Activated naive CD4-positive, alpha-beta T cell treated with anti-CD3 and anti-CD28 coated beads for 36 hours (primary cell): ENCODE data around the gene HMOX2. TPM values are rescaled to one million over a fixed set of nuclear protein-coding genes. Genes with fewer than 3 reads are reported as not detected.
A peak's percentile ranks its signal among the peaks of the same experiment; 100 is the strongest.

Source experiments
- CTCF ChIA-PET: fragments of 350-600 bp; sonication (Branson Sonifier 250); formaldehyde crosslinking; loops from one replicate; lab custom pipeline; 2021; ENCODE audit warnings: antibody characterized with exemption; lab: Charles Lee
- DNase-seq: peaks from one replicate; pipeline ENCODE4 v3.0.0-alpha.2; 2020
- H3K27ac Mint-ChIP-seq: one replicate; pipeline ENCODE4 v1.8.0; 2021; ENCODE audit warnings: mild to moderate bottlenecking, mixed read lengths
- H3K27me3 Mint-ChIP-seq: one replicate; pipeline ENCODE4 v1.8.0; 2021; ENCODE audit warnings: low read depth, mixed read lengths
- H3K36me3 Mint-ChIP-seq: one replicate; pipeline ENCODE4 v1.8.0; 2021; ENCODE audit warnings: low read depth, mixed read lengths
- H3K4me1 Mint-ChIP-seq: one replicate; pipeline ENCODE4 v1.8.0; 2021; ENCODE audit warnings: low read depth, mixed read lengths
- H3K4me3 Mint-ChIP-seq: one replicate; pipeline ENCODE4 v1.8.0; 2021; ENCODE audit warnings: mild to moderate bottlenecking, moderate library complexity, mixed read lengths
- H3K9me3 Mint-ChIP-seq: one replicate; pipeline ENCODE4 v1.8.0; 2021; ENCODE audit warnings: mixed read lengths
- intact Hi-C: fragments of 100-400 bp; cut with micrococcal nuclease; formaldehyde crosslinking; loops from one replicate; pipeline ENCODE4 v1.15.1; 2023
- total RNA-seq, 2 experiments: library from RNA; stranded (reverse); gene quantifications; one replicate each; pipeline ENCODE4 v1.2.3, GENCODE V29; 2021

The HMOX2 gene
- total RNA-seq, 2 experiments from 2014 or later, result 46.8 to 49.3 TPM

DNA sequence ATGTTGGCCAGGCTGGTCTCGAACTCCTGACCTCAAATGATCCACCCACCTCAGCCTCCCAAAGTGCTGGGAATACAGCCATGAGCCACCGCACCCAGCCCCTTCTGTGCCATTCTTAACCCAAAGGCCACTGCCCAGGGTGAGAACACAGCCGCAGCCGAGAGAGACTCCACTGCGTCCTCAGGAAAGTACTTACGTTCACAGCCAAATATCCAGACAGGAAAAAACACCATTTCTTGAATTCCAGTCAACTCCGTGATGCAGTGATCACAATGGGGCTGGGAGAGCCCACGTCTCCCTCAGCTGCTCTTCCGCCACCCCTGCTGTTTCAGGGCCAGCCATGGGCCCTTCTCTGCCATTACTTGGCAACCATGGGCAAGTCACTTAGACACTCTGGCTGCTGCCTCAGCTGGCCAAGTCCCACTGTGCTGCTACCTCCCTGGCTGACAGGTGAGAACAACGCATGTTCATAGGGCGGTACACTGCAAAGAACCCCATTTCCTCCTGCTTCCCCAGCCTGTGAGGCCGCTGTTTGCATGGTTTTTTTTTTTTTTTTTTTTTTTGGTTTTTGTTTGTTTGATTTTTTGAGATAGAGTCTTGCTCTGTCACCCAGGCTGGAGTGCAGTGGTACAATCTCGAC lies 58.1 kb downstream of the HMOX2 start:
- Mint-ChIP-seq H3K4me3 (no peak overlapping the region), H3K9me3 (no peaks in the 10 kb centered on the region), H3K27ac (no peak overlapping the region), H3K27me3 (no peaks in the 10 kb centered on the region), H3K4me1 (peaks cover 60% of the 10 kb centered on the region), H3K36me3 (peaks cover 9% of the 10 kb centered on the region)
- intact Hi-C loops, result loop anchor here (10.0 kb wide), 1 partner anchor 561 kb away; the partner anchor contains the start of gene EEF2KMT
- DNase-seq, result peak; percentile 16
- CTCF ChIA-PET, result interaction anchor here (0.7 kb wide), 1 partner anchor 57 kb away, joined by 4 read pairs; no protein-coding TSS in a partner anchor

DNA sequence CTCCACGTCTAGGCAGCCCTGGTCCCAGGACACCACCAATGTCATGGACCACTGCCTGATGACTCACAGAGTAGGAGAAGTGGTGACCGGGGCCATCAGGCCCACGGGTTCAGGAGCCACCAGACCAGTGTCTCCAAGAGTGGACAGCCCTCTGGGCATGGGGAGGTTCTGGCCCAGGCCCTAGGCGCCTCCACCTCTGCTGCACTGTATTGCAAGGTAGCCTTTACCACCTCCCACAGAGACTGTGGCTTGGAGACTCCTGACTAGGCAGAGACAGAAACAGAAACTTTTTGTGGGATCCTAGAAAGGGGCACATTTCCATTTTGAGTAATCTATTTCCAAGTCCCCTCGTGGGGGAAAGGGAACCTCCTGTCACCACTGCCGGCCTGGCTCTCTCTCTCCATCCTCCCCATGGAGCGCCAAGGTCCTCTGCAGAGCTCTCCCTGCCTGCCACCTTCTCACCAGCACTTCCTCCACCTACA lies 59.5 kb downstream of the HMOX2 start:
- no peaks in the 10 kb centered on the region for H3K27me3 Mint-ChIP-seq
- intact Hi-C loops, result loop anchor here (5.0 to 10.0 kb wide), 3 partner anchors 123 to 559 kb away; partner anchors contain the start of genes EEF2KMT and PAM16
- H3K27ac Mint-ChIP-seq, result no peak overlapping the region
- DNase-seq, result peak; percentile 34
- CTCF ChIA-PET, result interaction anchor here (1.1 to 1.3 kb wide), 4 partner anchors 28 to 58 kb away, joined by 3 to 10 read pairs (median 5); no protein-coding TSS in a partner anchor
- H3K9me3 Mint-ChIP-seq, result peaks cover 6% of the 10 kb centered on the region
- H3K36me3 Mint-ChIP-seq, result peaks cover 9% of the 10 kb centered on the region
- H3K4me1 Mint-ChIP-seq, result peaks cover 47% of the 10 kb centered on the region
- H3K4me3 Mint-ChIP-seq, result no peak overlapping the region

DNA sequence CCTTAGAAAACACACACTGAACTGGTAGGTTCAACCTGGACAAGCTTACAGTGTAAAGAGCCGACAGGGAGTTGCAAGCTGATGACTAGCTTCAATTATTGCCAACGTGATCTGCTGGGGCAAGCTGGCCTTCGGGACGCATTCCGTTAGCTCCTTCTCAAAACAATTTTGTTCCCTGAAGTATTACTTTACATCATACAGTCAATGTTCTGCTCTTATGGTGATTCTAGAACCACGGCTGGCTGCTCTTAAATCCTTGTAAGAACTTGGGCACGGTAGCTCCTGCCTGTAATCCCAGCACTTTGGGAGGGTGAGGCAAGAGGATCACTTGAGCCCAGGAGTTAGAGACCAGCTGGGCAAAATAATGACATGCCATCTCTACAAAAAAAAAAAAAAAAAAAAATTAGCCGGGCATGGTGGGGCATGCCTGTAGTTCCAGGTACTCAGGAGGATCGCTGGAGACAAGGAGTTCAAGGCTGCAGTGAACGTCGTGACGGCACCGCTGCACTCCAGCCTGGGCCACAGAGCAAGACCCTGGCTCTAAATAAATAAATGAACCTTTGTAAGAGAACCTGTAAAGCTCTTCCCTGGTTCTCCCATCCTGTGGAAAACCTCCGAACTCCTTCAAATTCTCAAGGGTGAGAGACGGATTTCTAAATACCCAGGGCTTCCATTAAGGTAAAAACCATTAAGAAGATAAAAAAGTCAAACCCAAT lies 60.4 kb downstream of the HMOX2 start:
- intact Hi-C loops, result loop anchor here (5.0 to 10.0 kb wide), 3 partner anchors 124 to 558 kb away; partner anchors contain the start of genes EEF2KMT and PAM16
- H3K4me3 Mint-ChIP-seq, result peak overlapping the region; percentile 77
- peaks cover 45% of the 10 kb centered on the region for H3K4me1 Mint-ChIP-seq
- CTCF ChIA-PET, result interaction anchor here (0.7 to 1.3 kb wide), 5 partner anchors 15 to 59 kb away, joined by 3 to 10 read pairs (median 3); no protein-coding TSS in a partner anchor
- no peak for DNase-seq
- peaks cover 6% of the 10 kb centered on the region for H3K9me3 Mint-ChIP-seq
- H3K27me3 Mint-ChIP-seq, result no peaks in the 10 kb centered on the region
- peaks cover 9% of the 10 kb centered on the region for H3K36me3 Mint-ChIP-seq
- H3K27ac Mint-ChIP-seq, result no peak overlapping the region

DNA sequence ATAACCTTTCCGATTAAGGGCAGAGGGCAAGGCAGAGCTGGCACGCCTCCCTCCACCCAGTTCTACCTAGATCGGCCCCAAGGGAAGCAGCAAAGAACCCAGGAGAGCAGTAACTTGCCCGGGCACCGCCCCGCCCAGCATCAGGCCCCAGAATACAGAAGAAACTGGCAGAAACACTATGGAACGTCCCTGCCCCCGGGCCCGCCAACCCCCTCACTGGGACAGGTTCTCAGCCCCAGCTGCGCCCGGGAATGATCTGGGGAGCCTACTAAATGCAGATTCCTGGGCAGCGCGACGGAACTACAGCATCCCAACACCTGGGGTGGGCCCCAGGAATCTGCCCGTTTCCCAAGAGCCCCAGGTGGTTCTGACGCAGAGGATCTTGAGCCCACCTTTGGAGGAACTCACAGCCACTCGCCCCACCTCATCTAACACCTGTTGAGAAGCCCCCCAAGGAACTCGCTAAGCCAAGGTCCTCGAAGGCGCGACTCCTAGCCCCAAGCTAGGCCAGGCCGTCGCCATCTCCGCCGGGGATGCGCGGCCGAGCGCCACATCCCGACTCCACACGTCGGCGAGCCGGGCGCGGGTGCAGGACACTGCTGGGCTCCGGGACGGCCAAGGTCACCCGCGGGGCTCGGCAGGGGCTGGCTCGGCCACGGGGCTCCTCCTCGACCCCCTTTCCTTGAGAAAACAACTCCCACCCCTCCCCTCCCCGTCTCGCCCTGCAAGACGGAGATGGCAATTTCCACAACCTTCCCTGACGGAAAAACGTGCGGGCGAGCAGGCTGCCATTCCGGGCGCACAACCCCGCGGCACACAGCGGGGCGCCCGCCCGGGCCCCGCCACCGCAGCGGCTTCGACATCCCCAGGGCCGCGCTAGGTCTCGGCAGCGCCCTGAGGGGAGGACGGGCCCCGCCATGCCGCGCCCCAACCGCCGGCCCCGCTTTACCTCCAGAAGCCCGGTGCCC lies 61.5 kb downstream of the HMOX2 start:
- Mint-ChIP-seq H3K4me1 (peaks cover 43% of the 10 kb centered on the region), H3K4me3 (peak overlapping the region; percentile 77), H3K27ac (peak overlapping the region; percentile 54), H3K9me3 (peaks cover 6% of the 10 kb centered on the region), H3K36me3 (peaks cover 6% of the 10 kb centered on the region), H3K27me3 (no peaks in the 10 kb centered on the region)
- CTCF ChIA-PET, result no interaction called here
- peak; percentile 21 for DNase-seq
- intact Hi-C loops, result loop anchor here (1.0 to 10.0 kb wide), 8 partner anchors 8 to 557 kb away; partner anchors contain the start of genes EEF2KMT, HMOX2, PAM16 and ROGDI

- Mint-ChIP-seq H3K4me3 (peak within 1 kb of the TSS; percentile 77), H3K27ac (peak within 1 kb of the TSS; percentile 54), H3K4me1 (peaks cover 41% of the 10 kb centered on the region), H3K9me3 (peaks cover 6% of the 10 kb centered on the region), H3K36me3 (peaks cover 3% of the 10 kb centered on the region), H3K27me3 (no peaks in the 10 kb centered on the region)
- DNase-seq, result peak; percentile 99
- intact Hi-C loops, result loop anchor here (1.0 to 10.0 kb wide), 8 partner anchors 9 to 556 kb away; partner anchors contain the start of genes EEF2KMT, HMOX2, PAM16 and ROGDI
- CTCF ChIA-PET, result interaction anchor here (1.3 to 3.1 kb wide), 4 partner anchors 10 to 32 kb away, joined by 3 to 9 read pairs (median 4); no protein-coding TSS in a partner anchor
These were observed 62.4 kb downstream of the HMOX2 start, which contains the start of gene CDIP1 for GRCh38 chr16:4538350-4539235. TSS of gene CDIP1 (minus strand) at chr16:4538773. CDS start at chr16:4514130, 24,643 bp downstream.

DNA sequence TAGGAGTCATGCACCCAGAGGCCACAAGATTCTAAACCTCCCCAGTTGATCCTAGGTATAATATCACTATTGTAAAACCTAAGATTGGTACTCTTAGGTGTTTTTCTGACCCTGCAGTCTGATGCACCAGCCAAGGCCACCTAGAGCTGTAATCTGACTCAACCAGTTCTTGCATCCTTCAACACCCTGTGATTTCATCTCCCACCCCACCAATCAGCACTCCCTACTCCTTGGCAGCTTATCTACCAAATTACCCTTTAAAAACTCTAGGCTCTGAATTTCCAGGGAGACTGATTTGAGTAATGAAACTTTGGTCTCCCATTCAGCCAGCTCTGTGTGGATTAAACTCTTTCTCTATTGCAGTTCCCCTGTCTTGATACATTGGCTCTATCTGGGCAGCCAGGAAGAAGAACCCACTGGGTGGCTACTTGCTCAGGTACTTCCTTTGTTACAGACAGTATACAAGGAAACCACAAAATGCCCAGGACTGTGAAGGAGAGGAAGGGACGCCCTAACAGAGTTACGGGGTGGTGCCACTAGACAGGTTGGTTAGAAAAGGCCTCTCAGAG lies 63.6 kb downstream of the HMOX2 start:
- peaks cover 32% of the 10 kb centered on the region for H3K4me1 Mint-ChIP-seq
- no peak overlapping the region for H3K4me3 Mint-ChIP-seq
- no peak for DNase-seq
- H3K9me3 Mint-ChIP-seq, result peaks cover 6% of the 10 kb centered on the region
- H3K36me3 Mint-ChIP-seq, result peaks cover 2% of the 10 kb centered on the region
- CTCF ChIA-PET, result interaction anchor here (0.6 to 3.1 kb wide), 4 partner anchors 9 to 165 kb away, joined by 3 to 9 read pairs (median 4); no protein-coding TSS in a partner anchor
- H3K27me3 Mint-ChIP-seq, result no peaks in the 10 kb centered on the region
- no peak overlapping the region for H3K27ac Mint-ChIP-seq
- intact Hi-C loops, result loop anchor here (2.0 to 10.0 kb wide), 4 partner anchors 33 to 555 kb away; partner anchors contain the start of genes EEF2KMT and PAM16

DNA sequence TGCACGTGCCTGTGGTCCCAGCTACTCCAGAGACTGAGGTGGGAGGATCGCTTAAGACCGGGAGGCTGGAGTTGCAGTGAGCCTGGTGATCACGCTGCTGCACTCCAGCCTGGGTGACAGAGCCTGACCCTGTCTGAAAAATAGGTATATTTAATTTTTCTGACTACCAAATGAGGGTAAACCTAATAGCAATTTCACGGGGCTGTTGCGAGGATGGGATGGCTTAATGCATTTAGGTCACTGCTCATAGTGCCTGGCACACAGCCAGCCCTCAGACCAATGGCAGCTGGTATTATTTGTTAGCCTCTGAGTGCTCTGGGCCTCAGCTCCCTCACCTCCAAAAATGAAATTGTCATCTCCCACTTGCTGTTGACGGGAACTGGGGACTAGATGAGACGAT lies 68.3 kb downstream of the HMOX2 start:
- Mint-ChIP-seq H3K27me3 (no peaks in the 10 kb centered on the region), H3K4me1 (peaks cover 4% of the 10 kb centered on the region), H3K4me3 (no peak overlapping the region), H3K9me3 (peaks cover 6% of the 10 kb centered on the region), H3K36me3 (no peaks in the 10 kb centered on the region), H3K27ac (no peak overlapping the region)
- intact Hi-C loops, result no loop called here
- DNase-seq, result no peak
- CTCF ChIA-PET, result interaction anchor here (7.0 kb wide), 1 partner anchor 38 kb away, joined by 81 read pairs; no protein-coding TSS in a partner anchor

DNA sequence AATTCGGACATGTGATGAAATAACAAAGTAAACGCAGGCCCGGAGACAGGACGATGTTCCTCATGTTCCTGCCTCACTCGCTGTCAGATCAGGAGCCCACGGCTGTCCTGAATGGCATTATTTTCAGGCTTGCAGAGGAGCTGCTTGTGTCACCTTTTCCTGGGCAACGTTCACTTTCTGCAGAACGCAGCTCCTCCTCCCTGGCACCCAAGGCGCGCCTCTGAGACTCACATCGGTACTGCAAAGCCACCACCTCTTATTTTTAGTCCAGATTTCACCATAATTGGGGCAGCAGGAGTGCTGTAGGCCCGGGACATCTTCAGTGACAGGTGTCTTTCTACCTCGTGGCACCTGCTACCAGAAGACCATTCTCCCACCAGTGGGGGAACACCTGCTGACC lies 71.9 kb downstream of the HMOX2 start:
- CTCF ChIA-PET, result interaction anchor here (0.6 to 7.0 kb wide), 13 partner anchors 9 to 112 kb away, joined by 3 to 81 read pairs (median 5); partner anchors contain the start of genes CDIP1 and HMOX2
- intact Hi-C loops, result loop anchor here (1.0 kb wide), 2 partner anchors 30 to 42 kb away; no protein-coding TSS in a partner anchor
- DNase-seq, result no peak
- Mint-ChIP-seq H3K27me3 (no peaks in the 10 kb centered on the region), H3K36me3 (no peaks in the 10 kb centered on the region), H3K9me3 (no peaks in the 10 kb centered on the region), H3K4me1 (peaks cover 5% of the 10 kb centered on the region), H3K4me3 (no peak overlapping the region), H3K27ac (no peak overlapping the region)

- no peaks in the 10 kb centered on the region for H3K9me3 Mint-ChIP-seq
- H3K36me3 Mint-ChIP-seq, result no peaks in the 10 kb centered on the region
These were observed 74.4 kb downstream of the HMOX2 start for GRCh38 chr16:4550591-4550990.

GRCh38 chr16:4552541-4552940 lies 76.3 kb downstream of the HMOX2 start:
- CTCF ChIA-PET, result interaction anchor here (0.6 to 2.4 kb wide), 2 partner anchors 34 to 46 kb away, joined by 3 to 7 read pairs; no protein-coding TSS in a partner anchor
- DNase-seq, result no peak
- Mint-ChIP-seq H3K36me3 (no peaks in the 10 kb centered on the region), H3K4me1 (peaks cover 5% of the 10 kb centered on the region), H3K27me3 (no peaks in the 10 kb centered on the region), H3K9me3 (no peaks in the 10 kb centered on the region), H3K27ac (no peak overlapping the region), H3K4me3 (no peak overlapping the region)
- intact Hi-C loops, result no loop called here

More at GRCh38 chr16:4550591-4550990, 74.4 kb downstream of the HMOX2 start:
- no peaks in the 10 kb centered on the region for H3K27me3 Mint-ChIP-seq
- no peak overlapping the region for H3K27ac Mint-ChIP-seq
- CTCF ChIA-PET, result interaction anchor here (2.4 to 7.0 kb wide), 4 partner anchors 32 to 73 kb away, joined by 7 to 81 read pairs (median 10); partner anchors contain the start of gene HMOX2
- DNase-seq, result no peak
- no peak overlapping the region for H3K4me3 Mint-ChIP-seq
- H3K4me1 Mint-ChIP-seq, result peaks cover 5% of the 10 kb centered on the region
- intact Hi-C loops, result no loop called here
